Neural crest cell (in vitro differentiated cells): ENCODE data around the gene EGFR. TPM values are rescaled to one million over a fixed set of nuclear protein-coding genes. Genes with fewer than 3 reads are reported as not detected.

Experiments used
- DNase-seq: peaks from one replicate; pipeline ENCODE4 v3.0.0; 2021; ENCODE audit warnings: low read depth, mixed read lengths, low spot score
- H3K27ac Mint-ChIP-seq: one replicate; pipeline ENCODE4 v1.8.0; 2021; ENCODE audit warnings: mild to moderate bottlenecking, mixed read lengths; ENCODE audit not compliant: unreplicated experiment
- H3K27me3 Mint-ChIP-seq: 2 replicates; pipeline ENCODE4 v1.8.0; 2021; ENCODE audit warnings: low read depth, mild to moderate bottlenecking, mixed read lengths
- H3K36me3 Mint-ChIP-seq: 2 replicates; pipeline ENCODE4 v1.8.0; 2021; ENCODE audit warnings: low read depth, mild to moderate bottlenecking, mixed read lengths
- H3K4me1 Mint-ChIP-seq: 2 replicates; pipeline ENCODE4 v1.8.0; 2021; ENCODE audit warnings: mixed read lengths
- H3K4me3 Mint-ChIP-seq: one replicate; pipeline ENCODE4 v1.8.0; 2021; ENCODE audit warnings: mild to moderate bottlenecking, mixed read lengths
- H3K9me3 Mint-ChIP-seq: 2 replicates; pipeline ENCODE4 v1.8.0; 2021; ENCODE audit warnings: mixed read lengths
- total RNA-seq: library from RNA; stranded (reverse); gene quantifications from 2 replicates; pipeline ENCODE4 v1.2.1, GENCODE V29; 2021
- TF ChIP-seq, protein P1 (sequence below): fragments of 200-600 bp; sonication (generic); conservative IDR thresholded peaks from 2 replicates; pipeline ENCODE4 v1.5.0; 2021; ENCODE audit warnings: antibody characterized with exemption, mild to moderate bottlenecking

Gene EGFR
- total RNA-seq, 1 donor from 2014 or later, result 2.3 TPM

- H3K36me3 Mint-ChIP-seq, result no peaks in the 10 kb centered on the region
- TF ChIP-seq, protein P1, sequence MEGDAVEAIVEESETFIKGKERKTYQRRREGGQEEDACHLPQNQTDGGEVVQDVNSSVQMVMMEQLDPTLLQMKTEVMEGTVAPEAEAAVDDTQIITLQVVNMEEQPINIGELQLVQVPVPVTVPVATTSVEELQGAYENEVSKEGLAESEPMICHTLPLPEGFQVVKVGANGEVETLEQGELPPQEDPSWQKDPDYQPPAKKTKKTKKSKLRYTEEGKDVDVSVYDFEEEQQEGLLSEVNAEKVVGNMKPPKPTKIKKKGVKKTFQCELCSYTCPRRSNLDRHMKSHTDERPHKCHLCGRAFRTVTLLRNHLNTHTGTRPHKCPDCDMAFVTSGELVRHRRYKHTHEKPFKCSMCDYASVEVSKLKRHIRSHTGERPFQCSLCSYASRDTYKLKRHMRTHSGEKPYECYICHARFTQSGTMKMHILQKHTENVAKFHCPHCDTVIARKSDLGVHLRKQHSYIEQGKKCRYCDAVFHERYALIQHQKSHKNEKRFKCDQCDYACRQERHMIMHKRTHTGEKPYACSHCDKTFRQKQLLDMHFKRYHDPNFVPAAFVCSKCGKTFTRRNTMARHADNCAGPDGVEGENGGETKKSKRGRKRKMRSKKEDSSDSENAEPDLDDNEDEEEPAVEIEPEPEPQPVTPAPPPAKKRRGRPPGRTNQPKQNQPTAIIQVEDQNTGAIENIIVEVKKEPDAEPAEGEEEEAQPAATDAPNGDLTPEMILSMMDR, result no peak
- no peaks in the 10 kb centered on the region for H3K9me3 Mint-ChIP-seq
- no peak for DNase-seq
- no peak overlapping the region for H3K27ac Mint-ChIP-seq
- no peaks in the 10 kb centered on the region for H3K27me3 Mint-ChIP-seq
- peaks cover 22% of the 10 kb centered on the region for H3K4me1 Mint-ChIP-seq
- H3K4me3 Mint-ChIP-seq, result no peak overlapping the region
Observed at GRCh38 chr7:55187701-55188491, 169.1 kb downstream of the EGFR start.

GRCh38 chr7:55188590-55189138 lies 169.8 kb downstream of the EGFR start:
- H3K27ac Mint-ChIP-seq, result peak overlapping the region; percentile 73
- no peaks in the 10 kb centered on the region for H3K9me3 Mint-ChIP-seq
- DNase-seq, result no peak
- peaks cover 22% of the 10 kb centered on the region for H3K4me1 Mint-ChIP-seq
- no peak overlapping the region for H3K4me3 Mint-ChIP-seq
- TF ChIP-seq, protein P1, result no peak
- H3K36me3 Mint-ChIP-seq, result no peaks in the 10 kb centered on the region
- H3K27me3 Mint-ChIP-seq, result no peaks in the 10 kb centered on the region

DNA sequence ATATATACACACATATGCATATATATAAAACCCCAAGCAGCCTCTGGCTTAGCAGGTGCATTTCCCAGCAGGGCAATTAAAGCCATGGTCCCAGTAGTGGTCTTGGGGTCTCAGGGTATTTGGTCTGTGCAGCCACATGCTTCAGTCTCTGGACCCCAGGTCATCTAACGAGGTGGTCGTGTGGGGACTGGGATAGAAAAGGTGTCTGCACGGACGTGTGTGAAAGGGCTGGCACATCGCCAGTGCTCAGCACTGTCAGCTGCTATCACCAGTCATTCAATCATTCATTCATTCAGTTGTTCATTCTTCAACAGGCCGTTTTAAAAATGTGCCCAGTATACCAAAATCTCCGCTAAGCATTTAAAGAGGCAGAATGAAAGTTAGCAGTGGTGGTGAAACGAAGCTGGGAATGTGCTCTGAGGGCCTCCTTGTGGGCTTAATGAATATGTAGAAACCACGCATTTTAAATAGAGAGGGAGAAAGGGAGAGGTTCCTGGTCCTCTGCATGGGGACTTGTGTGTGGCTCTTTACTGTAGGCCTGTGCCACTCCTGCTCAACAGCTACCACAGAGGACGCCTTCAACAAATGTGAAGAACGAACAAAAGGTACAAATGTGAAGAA lies 170.4 kb downstream of the EGFR start:
- Mint-ChIP-seq H3K4me3 (no peak overlapping the region), H3K4me1 (peaks cover 22% of the 10 kb centered on the region), H3K27me3 (no peaks in the 10 kb centered on the region), H3K27ac (no peak overlapping the region), H3K9me3 (no peaks in the 10 kb centered on the region), H3K36me3 (no peaks in the 10 kb centered on the region)
- DNase-seq, result no peak
- TF ChIP-seq, protein P1, result no peak

DNA sequence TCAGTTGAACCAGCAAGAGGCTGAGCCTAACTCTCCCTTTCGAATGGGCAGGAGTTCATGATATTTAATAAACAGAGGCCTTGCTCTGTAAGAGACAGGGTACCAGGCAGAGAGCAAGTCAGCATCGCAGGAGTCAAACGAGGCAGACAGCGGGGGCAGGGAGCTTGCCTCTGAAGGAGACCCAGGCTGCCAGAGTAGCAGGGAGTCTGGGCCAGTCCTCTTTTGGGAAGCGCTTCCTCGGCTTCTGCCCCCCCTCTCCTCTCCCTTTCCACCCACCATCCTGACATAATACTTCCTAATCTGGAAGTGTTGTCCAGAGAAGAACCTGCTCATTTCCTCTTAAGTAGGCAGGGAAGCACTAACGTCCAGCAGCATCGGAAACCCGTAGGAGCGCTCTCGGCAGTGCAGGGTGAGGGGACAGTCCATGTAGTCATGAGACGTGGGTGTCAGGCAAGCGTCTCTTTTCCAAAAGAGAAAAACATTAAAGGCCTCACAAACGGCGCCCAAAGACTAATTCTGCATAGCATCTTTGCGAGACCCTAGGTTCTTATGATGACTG lies 171.1 kb downstream of the EGFR start:
- TF ChIP-seq, protein P1, result no peak
- no peaks in the 10 kb centered on the region for H3K36me3 Mint-ChIP-seq
- no peaks in the 10 kb centered on the region for H3K27me3 Mint-ChIP-seq
- no peak overlapping the region for H3K27ac Mint-ChIP-seq
- no peak for DNase-seq
- H3K4me3 Mint-ChIP-seq, result no peak overlapping the region
- H3K9me3 Mint-ChIP-seq, result no peaks in the 10 kb centered on the region
- peaks cover 22% of the 10 kb centered on the region for H3K4me1 Mint-ChIP-seq

- no peak for DNase-seq
- Mint-ChIP-seq H3K27me3 (no peaks in the 10 kb centered on the region), H3K4me3 (no peak overlapping the region), H3K27ac (no peak overlapping the region), H3K36me3 (no peaks in the 10 kb centered on the region), H3K4me1 (peaks cover 22% of the 10 kb centered on the region), H3K9me3 (no peaks in the 10 kb centered on the region)
- TF ChIP-seq, protein P1, result no peak
Observed at GRCh38 chr7:55190511-55191160, 171.8 kb downstream of the EGFR start.
